SK-N-SH treated with all-trans-retinoic acid at 6 μM for 48 hours (cell line): ENCODE data around the gene PBX3.

Experiments
- ATAC-seq: fragments of 200-7000 bp; cut with Tn5 transposase; 3 replicates; pipeline ENCODE4 v1.9.1; 2020; ENCODE audit warnings: mild to moderate bottlenecking, moderate library complexity
- ARNTL ChIP-seq: fragments of 450-650 bp; formaldehyde crosslinking; IDR thresholded peaks from 2 replicates; pipeline ENCODE4 v1.5.0; 2020; ENCODE audit warnings: low read depth, mild to moderate bottlenecking, moderate library complexity, borderline replicate concordance
- CSDC2 ChIP-seq: fragments of 250-450 bp; sonication (Bioruptor Pico); IDR thresholded peaks from 2 replicates; pipeline ENCODE4 v1.5.0; 2020; ENCODE audit warnings: mild to moderate bottlenecking, moderate library complexity
- ESRRG ChIP-seq: fragments of 250-450 bp; sonication (Bioruptor Pico); IDR thresholded peaks from 2 replicates; pipeline ENCODE4 v1.6.1; 2021; ENCODE audit warnings: mild to moderate bottlenecking
- GLIS3 ChIP-seq: fragments of 250-450 bp; sonication (Bioruptor Pico); IDR thresholded peaks from 2 replicates; pipeline ENCODE4 v1.5.0; 2020; ENCODE audit warnings: mild to moderate bottlenecking, moderate library complexity
- ISL1 ChIP-seq: fragments of 250-450 bp; sonication (Bioruptor Pico); IDR thresholded peaks from 2 replicates; pipeline ENCODE4 v2.1.2; 2022; ENCODE audit warnings: mild to moderate bottlenecking, moderate library complexity
- OSR1 ChIP-seq: fragments of 250-450 bp; sonication (Bioruptor Pico); IDR thresholded peaks from 2 replicates; pipeline ENCODE4 v1.8.0; 2022; ENCODE audit warnings: moderate library complexity, mild to moderate bottlenecking, inconsistent platforms
- PPARA ChIP-seq: fragments of 250-450 bp; sonication (Bioruptor Pico); IDR thresholded peaks from 2 replicates; pipeline ENCODE4 v1.5.0; 2020; ENCODE audit warnings: mild to moderate bottlenecking, borderline replicate concordance
- RARB ChIP-seq: fragments of 250-450 bp; sonication (Bioruptor Pico); IDR thresholded peaks from 2 replicates; pipeline ENCODE4 v1.8.0; 2021; ENCODE audit warnings: mild to moderate bottlenecking, moderate library complexity
- SNAI2 ChIP-seq: fragments of 250-450 bp; sonication (Bioruptor Pico); IDR thresholded peaks from 2 replicates; pipeline ENCODE4 v1.5.0; 2020; ENCODE audit warnings: mild to moderate bottlenecking, moderate library complexity
- TCF4 ChIP-seq: fragments of 250-450 bp; sonication (Bioruptor Pico); IDR thresholded peaks from 2 replicates; pipeline ENCODE4 v1.8.0; 2021; ENCODE audit warnings: mild to moderate bottlenecking, moderate library complexity, borderline replicate concordance
- TOX ChIP-seq: fragments of 250-450 bp; sonication (Bioruptor Pico); IDR thresholded peaks from 2 replicates; pipeline ENCODE4 v1.8.0; 2021; ENCODE audit warnings: mild to moderate bottlenecking, moderate library complexity, borderline replicate concordance
- ZC3H10 ChIP-seq: fragments of 250-450 bp; sonication (Bioruptor Pico); IDR thresholded peaks from 2 replicates; pipeline ENCODE4 v1.5.1; 2021; ENCODE audit warnings: mild to moderate bottlenecking, moderate library complexity
- ZFP3 ChIP-seq: fragments of 250-450 bp; sonication (Bioruptor Pico); IDR thresholded peaks from 2 replicates; pipeline ENCODE4 v1.5.0; 2020; ENCODE audit warnings: mild to moderate bottlenecking, moderate library complexity
- ZFP30 ChIP-seq: fragments of 450-650 bp; formaldehyde crosslinking; IDR thresholded peaks from 2 replicates; pipeline ENCODE4 v1.5.0; 2022; ENCODE audit warnings: mild to moderate bottlenecking, moderate library complexity
- ZNF565 ChIP-seq: fragments of 450-650 bp; formaldehyde crosslinking; conservative IDR thresholded peaks from 2 replicates; pipeline ENCODE4 v1.5.0; 2020; ENCODE audit warnings: low read depth, mild to moderate bottlenecking, moderate library complexity
- ZNF70 ChIP-seq: fragments of 450-650 bp; formaldehyde crosslinking; IDR thresholded peaks from 2 replicates; pipeline ENCODE4 v1.5.0; 2020; ENCODE audit warnings: mild to moderate bottlenecking, moderate library complexity
- ZNF8 ChIP-seq: fragments of 450-650 bp; formaldehyde crosslinking; IDR thresholded peaks from 2 replicates; pipeline ENCODE4 v1.5.0; 2020; ENCODE audit warnings: mild to moderate bottlenecking, moderate library complexity
- TF ChIP-seq, protein P1 (sequence below): fragments of 250-450 bp; sonication (Bioruptor Pico); IDR thresholded peaks from 2 replicates; pipeline ENCODE4 v1.8.0; 2020; ENCODE audit warnings: mild to moderate bottlenecking, moderate library complexity, borderline replicate concordance
- TF ChIP-seq, protein P2 (sequence below): fragments of 250-450 bp; sonication (Bioruptor Pico); IDR thresholded peaks from 2 replicates; pipeline ENCODE4 v1.5.1; 2020; ENCODE audit warnings: low read depth, mild to moderate bottlenecking, moderate library complexity
- TF ChIP-seq, protein P3 (sequence below): fragments of 250-450 bp; sonication (Bioruptor Pico); IDR thresholded peaks from 2 replicates; pipeline ENCODE4 v1.8.0; 2021; ENCODE audit warnings: low read depth, mild to moderate bottlenecking, moderate library complexity, borderline replicate concordance
- TF ChIP-seq, protein P4 (sequence below): fragments of 250-450 bp; sonication (Bioruptor Pico); IDR thresholded peaks from 2 replicates; pipeline ENCODE4 v1.5.1; 2021; ENCODE audit warnings: mild to moderate bottlenecking, moderate library complexity

The PBX3 gene

DNA sequence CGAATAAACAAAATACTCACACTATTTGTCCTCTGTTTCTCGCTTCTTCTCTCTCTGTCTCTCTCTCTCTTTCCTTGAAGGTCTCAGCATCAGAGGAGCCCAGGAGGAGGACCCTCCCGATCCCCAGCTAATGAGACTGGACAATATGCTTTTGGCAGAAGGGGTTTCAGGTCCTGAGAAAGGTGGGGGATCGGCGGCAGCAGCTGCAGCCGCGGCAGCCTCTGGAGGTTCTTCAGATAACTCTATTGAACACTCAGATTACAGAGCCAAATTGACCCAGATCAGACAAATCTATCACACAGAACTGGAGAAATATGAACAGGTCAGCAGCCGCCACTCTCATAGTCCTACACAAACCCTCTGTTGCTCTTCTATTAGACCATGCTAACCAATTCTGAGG lies 168.4 kb downstream of the PBX3 start (continued):
- TF ChIP-seq CSDC2: no peak
- no peak for TF ChIP-seq RARB (CRISPR knock-in tag)

DNA sequence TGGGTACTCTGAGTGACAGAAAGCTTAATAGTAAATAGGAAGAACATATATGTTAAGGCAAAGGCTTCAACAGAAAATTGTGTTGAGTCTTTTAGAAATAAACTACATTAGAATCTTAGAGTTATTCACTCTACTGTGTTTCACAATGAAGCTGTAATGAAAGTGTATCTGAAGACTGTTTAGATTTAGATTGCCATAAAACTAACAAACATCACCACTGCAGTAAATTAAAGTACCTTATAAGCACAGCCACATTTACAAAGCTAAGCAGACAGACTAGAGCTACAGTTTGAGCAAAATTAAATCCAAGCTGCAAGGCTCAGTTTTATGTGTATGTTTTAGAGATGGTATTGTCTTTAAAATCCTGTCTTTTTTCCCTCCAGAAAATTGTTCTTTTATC lies 172.4 kb downstream of the PBX3 start:
- no peak for ATAC-seq
- TF ChIP-seq ARNTL (CRISPR knock-in tag) (no peak), TCF4 (no peak), CSDC2 (no peak), PPARA (CRISPR knock-in tag) (no peak), ESRRG (CRISPR knock-in tag) (no peak)
- TF ChIP-seq, protein P1, sequence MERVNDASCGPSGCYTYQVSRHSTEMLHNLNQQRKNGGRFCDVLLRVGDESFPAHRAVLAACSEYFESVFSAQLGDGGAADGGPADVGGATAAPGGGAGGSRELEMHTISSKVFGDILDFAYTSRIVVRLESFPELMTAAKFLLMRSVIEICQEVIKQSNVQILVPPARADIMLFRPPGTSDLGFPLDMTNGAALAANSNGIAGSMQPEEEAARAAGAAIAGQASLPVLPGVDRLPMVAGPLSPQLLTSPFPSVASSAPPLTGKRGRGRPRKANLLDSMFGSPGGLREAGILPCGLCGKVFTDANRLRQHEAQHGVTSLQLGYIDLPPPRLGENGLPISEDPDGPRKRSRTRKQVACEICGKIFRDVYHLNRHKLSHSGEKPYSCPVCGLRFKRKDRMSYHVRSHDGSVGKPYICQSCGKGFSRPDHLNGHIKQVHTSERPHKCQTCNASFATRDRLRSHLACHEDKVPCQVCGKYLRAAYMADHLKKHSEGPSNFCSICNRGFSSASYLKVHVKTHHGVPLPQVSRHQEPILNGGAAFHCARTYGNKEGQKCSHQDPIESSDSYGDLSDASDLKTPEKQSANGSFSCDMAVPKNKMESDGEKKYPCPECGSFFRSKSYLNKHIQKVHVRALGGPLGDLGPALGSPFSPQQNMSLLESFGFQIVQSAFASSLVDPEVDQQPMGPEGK (CRISPR knock-in tag): no peak
- TF ChIP-seq, all 23 proteins: peak for 0

DNA sequence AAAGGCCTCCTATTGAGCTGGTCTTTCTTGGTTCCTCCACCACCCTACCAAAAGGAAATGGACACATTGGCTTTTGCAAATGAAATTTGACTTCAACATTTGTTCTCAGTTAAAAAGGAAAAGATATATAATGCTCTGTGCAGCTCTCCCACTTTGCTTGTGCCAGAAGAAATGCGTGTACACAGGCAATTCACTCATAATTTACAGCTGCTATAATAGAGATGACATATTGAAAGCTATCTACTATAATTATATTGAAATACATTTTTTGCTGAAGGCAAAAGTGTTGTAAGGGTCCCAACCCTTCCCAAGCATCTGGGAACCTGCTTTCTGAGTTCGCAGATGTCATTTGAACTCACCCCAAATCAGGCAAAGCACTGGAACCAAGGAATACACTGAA lies 173.2 kb downstream of the PBX3 start:
- TF ChIP-seq ZFP30 (no peak), ZNF70 (CRISPR knock-in tag) (no peak), TOX (no peak), CSDC2 (no peak), OSR1 (CRISPR knock-in tag) (no peak), PPARA (CRISPR knock-in tag) (no peak), RARB (CRISPR knock-in tag) (no peak)
- TF ChIP-seq, protein P2, sequence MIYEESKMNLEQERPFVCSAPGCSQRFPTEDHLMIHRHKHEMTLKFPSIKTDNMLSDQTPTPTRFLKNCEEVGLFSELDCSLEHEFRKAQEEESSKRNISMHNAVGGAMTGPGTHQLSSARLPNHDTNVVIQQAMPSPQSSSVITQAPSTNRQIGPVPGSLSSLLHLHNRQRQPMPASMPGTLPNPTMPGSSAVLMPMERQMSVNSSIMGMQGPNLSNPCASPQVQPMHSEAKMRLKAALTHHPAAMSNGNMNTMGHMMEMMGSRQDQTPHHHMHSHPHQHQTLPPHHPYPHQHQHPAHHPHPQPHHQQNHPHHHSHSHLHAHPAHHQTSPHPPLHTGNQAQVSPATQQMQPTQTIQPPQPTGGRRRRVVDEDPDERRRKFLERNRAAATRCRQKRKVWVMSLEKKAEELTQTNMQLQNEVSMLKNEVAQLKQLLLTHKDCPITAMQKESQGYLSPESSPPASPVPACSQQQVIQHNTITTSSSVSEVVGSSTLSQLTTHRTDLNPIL (CRISPR knock-in tag): no peak
- peak; percentile 25; the same call in 2 of the 3 replicates for ATAC-seq

DNA sequence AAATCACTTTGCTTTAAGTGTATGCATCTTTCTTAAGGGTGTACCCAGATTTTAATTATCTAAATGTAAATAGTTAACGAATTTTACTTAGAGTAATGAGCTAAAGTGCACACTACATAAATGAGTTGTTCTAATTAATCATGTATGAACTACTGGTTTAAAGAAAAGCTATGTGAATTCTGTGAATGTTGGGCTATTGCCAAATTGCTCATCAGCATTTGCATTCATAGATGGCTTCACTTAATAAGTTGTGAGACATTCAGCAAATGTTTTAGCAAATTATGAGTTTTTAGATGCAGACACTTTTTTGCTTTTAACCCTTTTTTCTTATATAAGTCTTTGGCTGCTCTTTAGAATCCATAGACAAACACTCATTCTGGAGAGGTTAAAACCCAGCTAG lies 175.7 kb downstream of the PBX3 start:
- ATAC-seq: no peak
- TF ChIP-seq OSR1 (CRISPR knock-in tag): no peak
- TF ChIP-seq ZNF565: no peak
- TF ChIP-seq ESRRG (CRISPR knock-in tag): no peak

DNA sequence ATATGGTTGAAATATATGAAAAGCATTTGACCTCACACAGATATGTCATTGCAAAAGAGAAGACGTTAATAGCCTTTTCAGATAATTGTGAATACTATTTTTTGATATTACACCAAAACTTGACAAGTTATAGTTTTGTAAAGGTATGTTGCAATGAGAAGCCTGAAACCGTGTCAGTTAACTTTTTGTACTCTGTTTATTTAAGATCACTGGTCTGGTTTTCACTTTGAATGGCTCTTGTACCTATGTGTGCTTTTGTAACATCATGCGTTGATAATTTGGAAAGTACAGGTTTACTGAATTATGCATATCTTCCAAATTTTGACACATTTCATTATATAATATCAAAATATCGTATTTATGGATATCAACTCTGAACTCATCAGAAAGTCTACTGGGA lies 177.2 kb downstream of the PBX3 start:
- no peak for ATAC-seq
- TF ChIP-seq ISL1 (no peak), GLIS3 (CRISPR knock-in tag) (no peak), ZNF565 (no peak), TCF4 (no peak), ARNTL (CRISPR knock-in tag) (no peak), OSR1 (CRISPR knock-in tag) (no peak), ZC3H10 (CRISPR knock-in tag) (no peak), RARB (CRISPR knock-in tag) (no peak), CSDC2 (no peak), ZNF8 (CRISPR knock-in tag) (no peak), SNAI2 (CRISPR knock-in tag) (no peak), ESRRG (CRISPR knock-in tag) (no peak), TOX (no peak), ZFP3 (CRISPR knock-in tag) (no peak), ZNF70 (CRISPR knock-in tag) (no peak)
- TF ChIP-seq, protein P3, sequence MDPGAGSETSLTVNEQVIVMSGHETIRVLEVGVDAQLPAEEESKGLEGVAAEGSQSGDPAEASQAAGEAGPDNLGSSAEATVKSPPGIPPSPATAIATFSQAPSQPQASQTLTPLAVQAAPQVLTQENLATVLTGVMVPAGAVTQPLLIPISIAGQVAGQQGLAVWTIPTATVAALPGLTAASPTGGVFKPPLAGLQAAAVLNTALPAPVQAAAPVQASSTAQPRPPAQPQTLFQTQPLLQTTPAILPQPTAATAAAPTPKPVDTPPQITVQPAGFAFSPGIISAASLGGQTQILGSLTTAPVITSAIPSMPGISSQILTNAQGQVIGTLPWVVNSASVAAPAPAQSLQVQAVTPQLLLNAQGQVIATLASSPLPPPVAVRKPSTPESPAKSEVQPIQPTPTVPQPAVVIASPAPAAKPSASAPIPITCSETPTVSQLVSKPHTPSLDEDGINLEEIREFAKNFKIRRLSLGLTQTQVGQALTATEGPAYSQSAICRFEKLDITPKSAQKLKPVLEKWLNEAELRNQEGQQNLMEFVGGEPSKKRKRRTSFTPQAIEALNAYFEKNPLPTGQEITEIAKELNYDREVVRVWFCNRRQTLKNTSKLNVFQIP (CRISPR knock-in tag): no peak
- TF ChIP-seq, protein P4, sequence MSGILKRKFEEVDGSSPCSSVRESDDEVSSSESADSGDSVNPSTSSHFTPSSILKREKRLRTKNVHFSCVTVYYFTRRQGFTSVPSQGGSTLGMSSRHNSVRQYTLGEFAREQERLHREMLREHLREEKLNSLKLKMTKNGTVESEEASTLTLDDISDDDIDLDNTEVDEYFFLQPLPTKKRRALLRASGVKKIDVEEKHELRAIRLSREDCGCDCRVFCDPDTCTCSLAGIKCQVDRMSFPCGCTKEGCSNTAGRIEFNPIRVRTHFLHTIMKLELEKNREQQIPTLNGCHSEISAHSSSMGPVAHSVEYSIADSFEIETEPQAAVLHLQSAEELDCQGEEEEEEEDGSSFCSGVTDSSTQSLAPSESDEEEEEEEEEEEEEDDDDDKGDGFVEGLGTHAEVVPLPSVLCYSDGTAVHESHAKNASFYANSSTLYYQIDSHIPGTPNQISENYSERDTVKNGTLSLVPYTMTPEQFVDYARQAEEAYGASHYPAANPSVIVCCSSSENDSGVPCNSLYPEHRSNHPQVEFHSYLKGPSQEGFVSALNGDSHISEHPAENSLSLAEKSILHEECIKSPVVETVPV: no peak
- TF ChIP-seq, protein P1 (CRISPR knock-in tag): no peak
- TF ChIP-seq, protein P2 (CRISPR knock-in tag): no peak
- TF ChIP-seq, all 23 proteins: peak for 0
